ENCODE results near the gene ZNF385B.

The ZNF385B gene

GRCh38 chr2:179495315-179495714, 366.1 kb downstream of the ZNF385B start:
- Histone ChIP-seq H4K20me1 (no peaks in the 10 kb centered on the region), H3K9me3 (no peaks in the 10 kb centered on the region), H3K4me2 (no peak overlapping the region), H3K36me3 (no peaks in the 10 kb centered on the region), H3K4me1 (no peaks in the 10 kb centered on the region), H3K4me3 (no peak overlapping the region), H3K27ac (no peak overlapping the region), H3K9ac (no peak overlapping the region), H3K27me3 (no peaks in the 10 kb centered on the region)
- TF ChIP-seq Cebpa-rat (IDR thresholded peaks at IDR 0.05), result no peak

- Histone ChIP-seq H3K27ac (no peak overlapping the region), H3K27me3 (no peaks in the 10 kb centered on the region), H3K36me3 (no peaks in the 10 kb centered on the region), H3K4me2 (no peak overlapping the region), H4K20me1 (no peaks in the 10 kb centered on the region), H3K9ac (no peak overlapping the region), H3K9me3 (no peaks in the 10 kb centered on the region), H3K4me1 (no peaks in the 10 kb centered on the region), H3K4me3 (no peak overlapping the region)
- TF ChIP-seq Cebpa-rat (IDR thresholded peaks at IDR 0.05), result no peak
Observed at GRCh38 chr2:179488563-179488962, 372.8 kb downstream of the ZNF385B start.

GRCh38 chr2:179487010-179487731, 374.2 kb downstream of the ZNF385B start:
- Histone ChIP-seq H3K27me3 (no peaks in the 10 kb centered on the region), H4K20me1 (no peaks in the 10 kb centered on the region), H3K27ac (no peak overlapping the region), H3K9me3 (no peaks in the 10 kb centered on the region), H3K4me3 (no peak overlapping the region), H3K36me3 (no peaks in the 10 kb centered on the region), H3K9ac (no peak overlapping the region), H3K4me2 (no peak overlapping the region), H3K4me1 (no peaks in the 10 kb centered on the region)
- TF ChIP-seq Cebpa-rat (IDR thresholded peaks at IDR 0.05), result no peak

- no peaks in the 10 kb centered on the region for H3K4me1 ChIP-seq
- no peak overlapping the region for H3K27ac ChIP-seq
- no peak overlapping the region for H3K4me2 ChIP-seq
- no peaks in the 10 kb centered on the region for H3K36me3 ChIP-seq
- H4K20me1 ChIP-seq, result no peaks in the 10 kb centered on the region
- no peak overlapping the region for H3K9ac ChIP-seq
- H3K27me3 ChIP-seq, result no peaks in the 10 kb centered on the region
- H3K9me3 ChIP-seq, result no peaks in the 10 kb centered on the region
- no peak overlapping the region for H3K4me3 ChIP-seq
- no peak for TF ChIP-seq Cebpa-rat (IDR thresholded peaks at IDR 0.05)
Observed at GRCh38 chr2:179483131-179483530, 378.3 kb downstream of the ZNF385B start.

- no peaks in the 10 kb centered on the region for H3K4me1 ChIP-seq
- no peak overlapping the region for H3K4me2 ChIP-seq
- no peaks in the 10 kb centered on the region for H3K9me3 ChIP-seq
- H3K36me3 ChIP-seq, result no peaks in the 10 kb centered on the region
- H3K27me3 ChIP-seq, result no peaks in the 10 kb centered on the region
- TF ChIP-seq Cebpa-rat (IDR thresholded peaks at IDR 0.05), result no peak
- H3K4me3 ChIP-seq, result no peak overlapping the region
- H4K20me1 ChIP-seq, result no peaks in the 10 kb centered on the region
- no peak overlapping the region for H3K9ac ChIP-seq
- H3K27ac ChIP-seq, result no peak overlapping the region
Observed at GRCh38 chr2:179479947-179480346, 381.5 kb downstream of the ZNF385B start.

GRCh38 chr2:179478771-179479170, 382.6 kb downstream of the ZNF385B start:
- Histone ChIP-seq H3K27me3 (no peaks in the 10 kb centered on the region), H3K36me3 (no peaks in the 10 kb centered on the region), H3K9ac (no peak overlapping the region), H3K4me2 (no peak overlapping the region), H3K4me1 (no peaks in the 10 kb centered on the region), H4K20me1 (no peaks in the 10 kb centered on the region), H3K4me3 (no peak overlapping the region), H3K9me3 (no peaks in the 10 kb centered on the region), H3K27ac (no peak overlapping the region)
- no peak for TF ChIP-seq Cebpa-rat (IDR thresholded peaks at IDR 0.05)

- no peaks in the 10 kb centered on the region for H3K9me3 ChIP-seq
- TF ChIP-seq Cebpa-rat (IDR thresholded peaks at IDR 0.05), result no peak
- no peak overlapping the region for H3K27ac ChIP-seq
- H3K36me3 ChIP-seq, result no peaks in the 10 kb centered on the region
- H3K4me1 ChIP-seq, result no peaks in the 10 kb centered on the region
- no peak overlapping the region for H3K4me2 ChIP-seq
- no peaks in the 10 kb centered on the region for H4K20me1 ChIP-seq
- H3K4me3 ChIP-seq, result no peak overlapping the region
- no peak overlapping the region for H3K9ac ChIP-seq
- no peaks in the 10 kb centered on the region for H3K27me3 ChIP-seq
Observed at GRCh38 chr2:179470992-179471391, 390.4 kb downstream of the ZNF385B start.

GRCh38 chr2:179470089-179470488, 391.3 kb downstream of the ZNF385B start:
- Histone ChIP-seq H3K9ac (no peak overlapping the region), H3K27me3 (no peaks in the 10 kb centered on the region), H3K4me1 (no peaks in the 10 kb centered on the region), H3K4me2 (no peak overlapping the region), H4K20me1 (no peaks in the 10 kb centered on the region), H3K9me3 (no peaks in the 10 kb centered on the region), H3K36me3 (no peaks in the 10 kb centered on the region), H3K27ac (no peak overlapping the region), H3K4me3 (no peak overlapping the region)
- no peak for TF ChIP-seq Cebpa-rat (IDR thresholded peaks at IDR 0.05)

- no peak overlapping the region for H3K27ac ChIP-seq
- TF ChIP-seq Cebpa-rat (IDR thresholded peaks at IDR 0.05), result no peak
- no peaks in the 10 kb centered on the region for H3K27me3 ChIP-seq
- H3K9me3 ChIP-seq, result no peaks in the 10 kb centered on the region
- H3K4me2 ChIP-seq, result no peak overlapping the region
- H4K20me1 ChIP-seq, result no peaks in the 10 kb centered on the region
- H3K4me1 ChIP-seq, result no peaks in the 10 kb centered on the region
- no peaks in the 10 kb centered on the region for H3K36me3 ChIP-seq
- H3K4me3 ChIP-seq, result no peak overlapping the region
- H3K9ac ChIP-seq, result no peak overlapping the region
Observed at GRCh38 chr2:179467960-179468359, 393.5 kb downstream of the ZNF385B start.

- Histone ChIP-seq H3K9ac (no peak overlapping the region), H3K4me2 (no peak overlapping the region), H3K27ac (no peak overlapping the region), H3K36me3 (no peaks in the 10 kb centered on the region), H3K9me3 (no peaks in the 10 kb centered on the region), H4K20me1 (no peaks in the 10 kb centered on the region), H3K4me1 (no peaks in the 10 kb centered on the region), H3K4me3 (no peak overlapping the region), H3K27me3 (no peaks in the 10 kb centered on the region)
- TF ChIP-seq Cebpa-rat (IDR thresholded peaks at IDR 0.05), result no peak
Observed at GRCh38 chr2:179467111-179467510, 394.3 kb downstream of the ZNF385B start.

GRCh38 chr2:179461420-179461819, 400.0 kb downstream of the ZNF385B start:
- H3K9me3 ChIP-seq, result peaks cover 7% of the 10 kb centered on the region
- H3K4me3 ChIP-seq, result no peak overlapping the region
- no peaks in the 10 kb centered on the region for H3K36me3 ChIP-seq
- no peaks in the 10 kb centered on the region for H4K20me1 ChIP-seq
- no peak overlapping the region for H3K9ac ChIP-seq
- H3K27ac ChIP-seq, result no peak overlapping the region
- no peak overlapping the region for H3K4me2 ChIP-seq
- TF ChIP-seq Cebpa-rat (IDR thresholded peaks at IDR 0.05), result no peak
- no peaks in the 10 kb centered on the region for H3K27me3 ChIP-seq
- no peaks in the 10 kb centered on the region for H3K4me1 ChIP-seq
